Thoracic aorta (tissue), 2 donors: ENCODE measurements around the gene BRICD5. TPM values are rescaled to one million over a fixed set of nuclear protein-coding genes. Genes with fewer than 3 reads are reported as not detected.

ENCODE experiments used
- ATAC-seq: fragments of 150-250 bp; one replicate; pipeline ENCODE4 v1.8.0; 2017; ENCODE audit warnings: low read depth; ENCODE audit not compliant: insufficient number of reproducible peaks, low FRiP score
- DNase-seq: peaks from one replicate; pipeline ENCODE4 v3.0.0-alpha.2; 2020; ENCODE audit warnings: low spot score
- H3K27ac ChIP-seq, 2 donors: fragments of 200-600 bp; sonication (generic); 1 replicate in 1 of 2; 2 replicates in 1 of 2; pipeline ENCODE4 v1.5.1; 2016; ENCODE audit warnings: mild to moderate bottlenecking in 2 of 2, moderate library complexity in 2 of 2
- H3K27me3 ChIP-seq: fragments of 200-600 bp; sonication (generic); replicated peaks from 2 replicates; pipeline ENCODE4 v1.6.0; 2016; ENCODE audit warnings: mild to moderate bottlenecking; ENCODE audit not compliant: insufficient read depth
- H3K36me3 ChIP-seq: fragments of 200-600 bp; sonication (generic); one replicate; pipeline ENCODE4 v1.5.1; 2016
- H3K4me1 ChIP-seq, 2 donors: fragments of 200-600 bp; sonication (generic); 1 replicate in 1 of 2; 2 replicates in 1 of 2; pipeline versions ENCODE4 v1.5.1 to v1.6.0; 2016; ENCODE audit warnings: low read depth in 2 of 2, mild to moderate bottlenecking in 1 of 2; ENCODE audit not compliant: control insufficient read depth in 1 of 2
- H3K4me3 ChIP-seq: fragments of 200-600 bp; sonication (generic); 2 replicates; pipeline ENCODE4 v1.5.1; 2016; ENCODE audit warnings: mild to moderate bottlenecking
- H3K9me3 ChIP-seq: fragments of 200-600 bp; sonication (generic); 2 replicates; pipeline ENCODE4 v1.5.1; 2016
- total RNA-seq, 2 donors: library from RNA; depleted of rRNA; stranded (reverse); fragments of >200 nt; gene quantifications; one replicate each; pipeline versions ENCODE4 v1.1.0 to v1.2.3, GENCODE V29; 2016
- TF ChIP-seq, protein P1 (sequence below): fragments of 200-600 bp; sonication (generic); IDR thresholded peaks from one replicate; pipeline ENCODE4 v1.5.1; 2019; ENCODE audit warnings: antibody characterized with exemption

Gene BRICD5
- total RNA-seq, 2 donors from 2014 or later: 11.4 to 43.1 TPM

DNA sequence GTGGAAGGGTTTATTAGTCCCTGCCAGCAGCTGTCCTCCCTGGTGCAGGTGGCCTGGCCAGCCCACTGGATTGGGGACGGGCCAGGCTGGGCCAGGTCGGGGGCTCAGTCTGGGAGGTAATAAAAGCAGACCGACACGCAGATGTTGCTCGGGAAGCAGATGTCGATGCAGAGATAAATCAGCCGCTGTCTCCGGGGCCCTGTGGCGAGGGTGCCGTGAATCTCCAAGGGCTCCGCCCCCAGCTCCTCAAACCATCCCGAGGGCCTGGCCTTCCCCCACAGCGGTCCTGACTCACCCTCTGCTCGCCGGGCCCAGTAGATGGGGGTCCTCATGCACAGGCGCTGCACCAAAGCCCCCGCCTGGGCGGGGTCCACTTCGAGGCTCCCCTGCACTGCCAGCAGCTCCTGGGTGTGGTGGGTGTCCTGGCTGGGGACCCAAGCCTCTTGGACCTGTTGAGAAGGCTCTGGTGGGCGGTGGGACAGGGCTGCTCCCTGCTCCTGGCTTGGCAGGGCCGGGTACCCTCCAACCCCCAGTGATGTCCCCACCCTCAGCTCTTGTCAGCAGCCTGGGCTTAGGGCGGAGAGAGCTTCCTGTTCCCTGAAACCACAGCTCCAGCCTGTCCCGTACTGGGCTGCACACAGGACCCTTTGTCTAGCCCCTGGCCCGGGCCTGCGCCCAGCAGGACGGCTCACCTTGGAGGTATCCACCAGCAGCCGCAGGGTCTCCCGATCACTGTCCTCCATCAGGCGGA, 1.2 kb downstream of the BRICD5 start:
- no peak for ATAC-seq
- Histone ChIP-seq H3K36me3 (peaks cover 18% of the 10 kb centered on the region), H3K27ac (no peak overlapping the region), H3K4me1 (peaks cover 23 to 40% of the 10 kb centered on the region in 2 donors), H3K27me3 (no peaks in the 10 kb centered on the region), H3K4me3 (no peak overlapping the region), H3K9me3 (no peaks in the 10 kb centered on the region)
- DNase-seq: no peak
- TF ChIP-seq, protein P1, sequence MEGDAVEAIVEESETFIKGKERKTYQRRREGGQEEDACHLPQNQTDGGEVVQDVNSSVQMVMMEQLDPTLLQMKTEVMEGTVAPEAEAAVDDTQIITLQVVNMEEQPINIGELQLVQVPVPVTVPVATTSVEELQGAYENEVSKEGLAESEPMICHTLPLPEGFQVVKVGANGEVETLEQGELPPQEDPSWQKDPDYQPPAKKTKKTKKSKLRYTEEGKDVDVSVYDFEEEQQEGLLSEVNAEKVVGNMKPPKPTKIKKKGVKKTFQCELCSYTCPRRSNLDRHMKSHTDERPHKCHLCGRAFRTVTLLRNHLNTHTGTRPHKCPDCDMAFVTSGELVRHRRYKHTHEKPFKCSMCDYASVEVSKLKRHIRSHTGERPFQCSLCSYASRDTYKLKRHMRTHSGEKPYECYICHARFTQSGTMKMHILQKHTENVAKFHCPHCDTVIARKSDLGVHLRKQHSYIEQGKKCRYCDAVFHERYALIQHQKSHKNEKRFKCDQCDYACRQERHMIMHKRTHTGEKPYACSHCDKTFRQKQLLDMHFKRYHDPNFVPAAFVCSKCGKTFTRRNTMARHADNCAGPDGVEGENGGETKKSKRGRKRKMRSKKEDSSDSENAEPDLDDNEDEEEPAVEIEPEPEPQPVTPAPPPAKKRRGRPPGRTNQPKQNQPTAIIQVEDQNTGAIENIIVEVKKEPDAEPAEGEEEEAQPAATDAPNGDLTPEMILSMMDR: no peak

DNA sequence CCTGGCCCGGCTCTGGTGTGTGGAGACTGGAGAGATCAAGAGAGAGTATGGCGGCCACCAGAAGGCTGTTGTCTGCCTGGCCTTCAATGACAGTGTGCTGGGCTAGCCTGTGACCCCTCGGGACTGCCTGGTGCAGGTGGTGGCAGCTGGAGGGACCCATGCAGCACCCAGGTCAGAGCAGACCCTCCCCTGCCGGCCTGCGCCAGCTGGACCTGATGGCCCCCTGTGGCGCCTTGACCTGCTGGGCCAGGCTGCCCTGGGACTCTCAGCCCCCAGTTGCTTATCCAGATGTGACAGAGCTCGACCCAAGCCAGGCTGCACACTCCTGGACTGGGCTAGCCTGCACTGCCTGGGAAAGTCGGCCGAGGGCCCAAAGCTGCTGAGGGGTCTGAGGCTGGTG, 1.9 kb downstream of the BRICD5 start:
- Histone ChIP-seq H3K27me3 (no peaks in the 10 kb centered on the region), H3K4me3 (no peak overlapping the region), H3K4me1 (peaks cover 23 to 41% of the 10 kb centered on the region in 2 donors), H3K9me3 (no peaks in the 10 kb centered on the region), H3K36me3 (peaks cover 18% of the 10 kb centered on the region), H3K27ac (no peak overlapping the region)
- TF ChIP-seq, protein P1: no peak
- DNase-seq (no peak), ATAC-seq (no peak)

DNA sequence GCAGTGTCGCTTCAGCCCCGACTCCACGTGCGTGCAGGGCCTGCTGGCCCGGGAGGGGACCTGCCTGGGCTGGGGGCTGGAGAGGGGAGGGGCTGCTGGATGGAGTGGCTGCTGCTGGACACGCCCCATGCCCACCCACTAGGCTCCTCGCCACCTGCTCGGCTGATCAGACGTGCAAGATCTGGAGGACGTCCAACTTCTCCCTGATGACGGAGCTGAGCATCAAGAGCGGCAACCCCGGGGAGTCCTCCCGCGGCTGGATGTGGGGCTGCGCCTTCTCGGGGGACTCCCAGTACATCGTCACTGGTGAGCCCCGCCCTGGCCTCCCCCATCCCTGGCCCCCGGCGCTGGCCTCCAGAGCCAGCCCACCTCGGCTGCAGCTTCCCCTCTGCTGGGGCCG, 2.4 kb downstream of the BRICD5 start:
- no peaks in the 10 kb centered on the region for H3K27me3 ChIP-seq
- no peak for ATAC-seq
- H3K27ac ChIP-seq: no peak overlapping the region
- H3K9me3 ChIP-seq: no peaks in the 10 kb centered on the region
- DNase-seq: no peak
- H3K4me3 ChIP-seq: no peak overlapping the region
- peaks cover 18% of the 10 kb centered on the region for H3K36me3 ChIP-seq
- H3K4me1 ChIP-seq: peaks cover 18 to 36% of the 10 kb centered on the region in 2 donors
- TF ChIP-seq, protein P1: no peak

DNA sequence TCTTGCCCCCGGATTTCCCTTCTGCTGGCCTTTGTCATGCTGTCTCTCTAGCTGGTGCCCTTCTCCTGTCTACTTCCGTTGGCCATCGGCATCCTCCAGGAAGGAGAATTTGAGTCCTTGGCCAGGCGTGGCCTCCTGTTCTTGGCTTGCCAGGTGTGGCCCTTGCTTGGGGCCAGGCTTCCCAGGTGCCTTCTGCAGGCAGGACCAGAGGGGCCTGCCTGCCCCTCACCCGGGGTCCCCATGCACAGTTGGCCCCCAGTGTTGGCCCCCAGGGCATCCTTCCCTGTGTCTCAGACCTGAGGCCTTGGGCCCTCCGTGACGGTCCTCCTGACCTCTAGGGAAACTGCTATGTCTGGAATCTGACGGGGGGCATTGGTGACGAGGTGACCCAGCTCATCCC, 2.8 kb downstream of the BRICD5 start:
- no peaks in the 10 kb centered on the region for H3K27me3 ChIP-seq
- no peak overlapping the region for H3K4me3 ChIP-seq
- H3K4me1 ChIP-seq: peaks cover 14 to 32% of the 10 kb centered on the region in 2 donors
- H3K27ac ChIP-seq: no peak overlapping the region
- DNase-seq (no peak), ATAC-seq (no peak)
- H3K36me3 ChIP-seq: peaks cover 18% of the 10 kb centered on the region
- TF ChIP-seq, protein P1: no peak
- no peaks in the 10 kb centered on the region for H3K9me3 ChIP-seq

DNA sequence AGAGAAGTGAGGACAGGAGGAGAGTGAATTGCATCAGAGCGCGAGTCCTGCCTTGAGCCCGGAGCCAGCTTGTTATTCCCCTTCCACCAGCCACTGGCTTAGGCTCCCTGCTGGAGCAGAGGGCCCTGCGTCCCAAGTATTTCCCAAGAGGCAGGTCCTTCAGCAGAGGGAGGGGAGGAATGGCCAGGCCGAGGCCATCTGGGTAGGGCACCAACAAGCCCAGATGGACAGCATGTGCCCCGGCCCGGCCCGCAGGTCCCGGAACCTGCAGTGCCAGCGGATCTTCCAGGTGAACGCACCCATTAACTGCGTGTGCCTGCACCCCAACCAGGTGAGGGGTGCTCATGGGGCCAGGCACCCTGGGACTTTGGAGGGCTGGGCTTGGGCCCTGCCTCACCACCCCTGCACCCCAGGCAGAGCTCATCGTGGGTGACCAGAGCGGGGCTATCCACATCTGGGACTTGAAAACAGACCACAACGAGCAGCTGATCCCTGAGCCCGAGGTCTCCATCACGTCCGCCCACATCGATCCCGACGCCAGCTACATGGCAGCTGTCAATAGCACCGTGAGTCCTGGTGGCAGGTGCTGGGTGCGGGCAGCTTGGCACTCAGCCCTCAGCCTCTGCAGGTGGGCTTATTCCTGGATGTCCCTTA, 3.8 kb downstream of the BRICD5 start:
- TF ChIP-seq, protein P1: no peak
- H3K9me3 ChIP-seq: no peaks in the 10 kb centered on the region
- H3K4me3 ChIP-seq: no peak overlapping the region
- DNase-seq (no peak), ATAC-seq (no peak)
- H3K4me1 ChIP-seq: peaks cover 7 to 22% of the 10 kb centered on the region in 2 donors
- H3K27me3 ChIP-seq: no peaks in the 10 kb centered on the region
- H3K36me3 ChIP-seq: peaks cover 18% of the 10 kb centered on the region
- no peak overlapping the region for H3K27ac ChIP-seq
